HG03060 (cell line): Measurements from ENCODE around the gene NIPAL3.

ENCODE experiments used
- ATAC-seq: cut with Tn5 transposase; IDR thresholded peaks from one replicate; pipeline ENCODE4 v1.9.1; 2021; ENCODE audit warnings: low read depth, moderate number of reproducible peaks; ENCODE audit not compliant: unreplicated experiment

NIPAL3 gene

GRCh38 chr1:24415334-24415909, at the start of gene NIPAL3:
TSS of gene NIPAL3 (plus strand) at chr1:24415802. CDS start at chr1:24419548, 3,746 bp downstream.
- peak; percentile 78 for ATAC-seq

DNA sequence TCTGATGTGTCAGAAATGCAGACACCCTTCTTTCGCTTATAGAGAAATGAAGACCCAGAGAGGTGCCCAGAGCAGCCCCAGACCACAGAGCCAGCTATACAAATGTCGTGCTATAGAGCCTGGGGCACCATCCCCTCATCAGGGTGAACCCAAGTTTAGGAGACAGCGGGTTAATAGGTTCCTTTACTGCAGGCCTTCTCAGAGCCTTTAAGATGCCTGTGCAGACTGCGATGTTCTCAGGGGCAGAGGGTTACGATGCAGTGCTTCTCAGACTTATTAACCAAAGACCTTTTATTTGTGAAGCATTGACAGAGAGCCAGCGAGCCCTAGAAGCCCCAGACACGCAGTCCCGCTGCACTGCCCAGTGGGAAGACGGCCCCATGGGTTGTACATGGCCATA, 48.9 kb upstream of the NIPAL3 start:
- no peak for ATAC-seq

DNA sequence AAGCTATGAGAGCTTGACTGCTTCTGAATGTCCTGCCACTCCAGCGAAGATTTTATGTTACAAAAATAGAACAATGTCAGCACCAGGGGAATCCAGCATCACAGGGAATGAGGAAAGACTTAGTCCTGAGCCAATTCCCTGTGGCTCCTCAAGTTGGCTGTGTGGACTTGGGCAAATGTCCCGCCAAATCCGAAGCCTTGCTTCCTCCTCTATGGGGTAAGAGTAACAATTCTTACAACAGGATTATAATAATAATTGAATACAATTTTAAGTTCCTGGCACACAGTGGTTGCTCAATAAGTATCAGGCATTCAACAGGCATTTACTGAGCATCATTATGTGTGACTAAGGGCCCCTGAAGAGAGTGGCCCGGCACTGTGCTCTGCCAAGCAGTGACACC, 46.4 kb upstream of the NIPAL3 start:
- ATAC-seq: no peak

DNA sequence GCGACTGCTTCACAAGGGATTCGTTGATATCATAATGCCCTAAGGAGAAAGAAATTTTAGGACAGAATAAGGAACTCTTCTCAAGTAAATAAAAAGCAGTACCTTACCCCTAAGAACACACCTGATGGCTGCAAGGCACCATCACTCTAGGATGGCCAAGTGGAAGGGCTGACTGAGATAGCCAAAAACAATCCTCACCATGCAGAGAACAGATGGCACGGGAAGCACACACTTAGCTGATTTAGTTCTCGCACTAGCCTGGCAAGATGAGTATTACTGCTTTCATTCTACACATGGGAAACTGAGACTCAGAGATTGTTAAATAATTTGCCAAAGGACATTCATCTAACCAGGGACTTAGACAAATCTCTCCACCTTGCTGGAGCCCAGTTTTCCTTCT, 45.8 kb upstream of the NIPAL3 start:
- no peak for ATAC-seq

DNA sequence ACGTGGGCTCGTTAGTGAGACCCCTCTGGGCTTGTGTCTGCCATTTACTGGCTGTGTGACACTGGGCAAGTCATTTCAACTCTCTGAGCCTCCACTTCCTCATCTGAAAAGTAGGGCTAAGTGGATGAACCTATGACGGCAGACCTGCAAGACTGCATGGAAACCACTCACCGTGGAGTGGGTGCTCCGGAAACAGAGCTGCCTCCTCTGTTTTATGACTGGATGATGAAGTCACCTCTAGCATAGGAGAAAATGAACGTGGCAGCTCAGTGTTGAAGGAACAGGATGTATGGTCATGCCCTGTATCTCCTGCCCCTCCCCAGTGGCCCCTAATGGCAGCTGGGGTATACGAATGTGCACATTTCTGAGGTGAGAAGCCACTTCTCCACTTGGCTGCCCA, 42.6 kb upstream of the NIPAL3 start:
- no peak for ATAC-seq

DNA sequence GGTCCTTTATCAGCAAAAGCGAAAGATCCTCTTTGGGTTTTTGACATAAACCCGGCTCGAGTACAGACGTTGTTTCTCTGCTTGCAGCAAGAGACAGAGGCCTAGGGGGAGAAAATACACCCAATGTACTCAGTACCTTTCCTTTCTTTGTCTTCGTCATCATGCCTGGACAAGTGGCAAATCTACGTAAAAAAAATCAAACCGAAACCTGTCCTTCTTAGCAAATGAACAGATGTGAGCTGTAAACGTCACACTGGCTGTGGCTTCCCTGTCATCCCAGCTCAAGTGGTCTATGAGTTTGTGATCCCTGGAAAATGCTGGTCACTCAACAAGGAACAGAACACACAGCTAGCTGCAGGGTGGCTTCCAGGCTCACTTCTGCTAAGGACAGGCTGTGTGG, 41.9 kb upstream of the NIPAL3 start:
- ATAC-seq: no peak

GRCh38 chr1:24374891-24375786, 40.5 kb upstream of the NIPAL3 start:
- ATAC-seq: no peak

- ATAC-seq: no peak
These were observed 35.8 kb upstream of the NIPAL3 start for GRCh38 chr1:24379733-24380315.

- no peak for ATAC-seq
These were observed 35.1 kb upstream of the NIPAL3 start for GRCh38 chr1:24380508-24380907.

DNA sequence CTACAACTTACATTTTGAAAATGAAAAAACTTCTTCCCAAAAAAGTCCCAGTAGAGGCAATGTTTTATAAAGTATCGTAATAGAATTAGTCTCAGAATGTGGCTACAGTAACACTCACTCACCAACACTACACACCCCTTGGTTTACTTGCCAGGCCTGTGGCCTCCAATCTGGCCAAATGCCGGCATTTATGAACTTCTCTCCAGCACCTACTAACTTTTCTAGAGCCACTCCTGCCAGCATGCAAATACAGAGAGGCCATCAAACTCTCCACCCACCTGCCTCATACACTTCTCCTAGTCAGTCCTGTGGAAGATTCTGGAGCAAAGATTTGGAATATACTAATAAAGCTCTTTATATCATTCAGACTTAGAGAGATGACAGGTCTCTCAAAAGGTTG, 34.3 kb upstream of the NIPAL3 start:
- no peak for ATAC-seq

- ATAC-seq: no peak
These were observed 33.4 kb upstream of the NIPAL3 start for GRCh38 chr1:24382165-24382577.

- no peak for ATAC-seq
These were observed 32.1 kb upstream of the NIPAL3 start for GRCh38 chr1:24383381-24383940.

- no peak for ATAC-seq
These were observed 31.1 kb upstream of the NIPAL3 start for GRCh38 chr1:24384251-24385090.

DNA sequence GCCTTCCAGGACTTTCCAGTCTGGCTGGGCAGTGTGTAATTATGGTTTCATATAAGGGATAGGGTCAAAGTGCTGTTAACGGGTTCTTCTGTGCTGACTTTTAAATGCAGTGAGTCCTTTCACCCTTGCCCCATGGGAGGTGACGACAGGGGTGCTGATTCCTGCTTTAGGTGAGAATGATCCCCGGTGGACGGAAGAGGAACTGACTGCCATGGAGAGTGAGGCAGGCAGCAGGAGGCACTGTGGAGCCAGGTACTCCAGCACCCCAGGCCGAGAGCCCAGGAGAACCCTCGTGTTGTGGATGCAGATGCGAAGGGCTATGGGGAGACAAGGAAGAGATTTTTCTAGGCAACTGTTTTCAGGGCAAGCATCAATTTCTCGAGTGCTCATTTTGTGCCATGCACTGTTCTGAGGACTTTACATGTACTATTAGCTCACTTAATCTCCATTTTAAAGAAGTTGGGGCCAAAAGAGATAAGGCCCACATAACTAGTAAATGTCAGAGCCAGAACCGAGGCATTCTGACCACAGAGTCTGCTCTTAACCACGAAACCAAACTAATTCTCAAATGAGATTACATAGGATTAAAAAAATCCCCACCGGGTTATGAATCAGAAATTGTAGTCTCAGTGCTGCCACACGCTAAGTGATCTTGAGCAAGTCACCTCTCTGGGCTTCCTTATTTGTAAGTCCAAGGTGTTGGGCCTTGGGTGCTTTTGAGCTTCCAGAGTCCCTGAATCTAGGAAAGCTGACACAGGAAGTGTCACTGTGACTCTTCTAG, 30.3 kb upstream of the NIPAL3 start:
- ATAC-seq: no peak

GRCh38 chr1:24386241-24386640, 29.4 kb upstream of the NIPAL3 start:
- no peak for ATAC-seq

- ATAC-seq: no peak
These were observed 28.7 kb upstream of the NIPAL3 start for GRCh38 chr1:24386931-24387330.

DNA sequence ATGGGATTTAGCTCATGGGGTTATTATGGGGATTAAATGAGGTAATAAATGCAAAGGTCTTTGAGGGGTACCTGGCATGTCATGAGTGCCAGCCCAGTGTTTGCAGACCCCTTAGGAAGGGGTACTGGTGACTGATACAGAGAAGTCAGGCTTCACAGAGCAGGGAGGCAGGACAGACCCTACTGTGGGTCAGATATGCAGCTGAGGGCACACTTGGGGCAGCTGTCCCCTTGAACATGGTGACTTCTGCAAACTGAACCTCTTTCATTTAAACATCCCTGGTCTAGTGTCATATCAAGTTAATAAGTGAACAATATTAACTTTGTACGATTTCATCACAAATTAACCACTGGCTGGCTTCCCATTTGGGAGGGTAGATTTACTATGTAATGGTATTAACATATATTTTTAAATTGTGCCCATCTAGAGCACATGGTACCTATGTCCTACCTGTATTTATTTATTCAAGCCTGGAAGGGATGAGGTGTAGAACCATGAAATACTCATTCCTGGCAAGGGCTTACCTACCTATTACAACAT, 27.9 kb upstream of the NIPAL3 start:
- no peak for ATAC-seq

- ATAC-seq: no peak
These were observed 27.2 kb upstream of the NIPAL3 start for GRCh38 chr1:24388331-24388885.

- no peak for ATAC-seq
These were observed 26.3 kb upstream of the NIPAL3 start for GRCh38 chr1:24389231-24389678.
